ENCODE data around the gene DGKB.

DNA sequence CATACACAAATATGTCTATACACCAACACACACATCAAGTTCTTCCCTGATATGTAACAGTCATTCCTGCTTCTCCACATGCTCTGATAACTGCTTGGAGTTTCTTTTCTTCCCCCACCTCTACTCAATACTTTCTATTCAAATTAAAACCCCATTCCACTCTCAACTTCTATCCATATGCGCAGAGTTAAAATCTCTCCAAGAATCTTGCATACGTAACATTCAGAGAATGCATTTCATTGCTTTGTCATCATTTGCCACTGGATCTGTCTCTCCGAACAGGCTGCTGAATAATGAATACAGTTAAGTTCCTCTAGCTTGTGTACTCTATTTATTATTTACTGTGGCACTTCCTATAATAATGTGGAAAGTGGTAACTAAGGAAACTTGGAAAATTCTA is 68.8 kb downstream of the DGKB start:
- TF ChIP-seq, protein P1, sequence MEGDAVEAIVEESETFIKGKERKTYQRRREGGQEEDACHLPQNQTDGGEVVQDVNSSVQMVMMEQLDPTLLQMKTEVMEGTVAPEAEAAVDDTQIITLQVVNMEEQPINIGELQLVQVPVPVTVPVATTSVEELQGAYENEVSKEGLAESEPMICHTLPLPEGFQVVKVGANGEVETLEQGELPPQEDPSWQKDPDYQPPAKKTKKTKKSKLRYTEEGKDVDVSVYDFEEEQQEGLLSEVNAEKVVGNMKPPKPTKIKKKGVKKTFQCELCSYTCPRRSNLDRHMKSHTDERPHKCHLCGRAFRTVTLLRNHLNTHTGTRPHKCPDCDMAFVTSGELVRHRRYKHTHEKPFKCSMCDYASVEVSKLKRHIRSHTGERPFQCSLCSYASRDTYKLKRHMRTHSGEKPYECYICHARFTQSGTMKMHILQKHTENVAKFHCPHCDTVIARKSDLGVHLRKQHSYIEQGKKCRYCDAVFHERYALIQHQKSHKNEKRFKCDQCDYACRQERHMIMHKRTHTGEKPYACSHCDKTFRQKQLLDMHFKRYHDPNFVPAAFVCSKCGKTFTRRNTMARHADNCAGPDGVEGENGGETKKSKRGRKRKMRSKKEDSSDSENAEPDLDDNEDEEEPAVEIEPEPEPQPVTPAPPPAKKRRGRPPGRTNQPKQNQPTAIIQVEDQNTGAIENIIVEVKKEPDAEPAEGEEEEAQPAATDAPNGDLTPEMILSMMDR (conservative IDR thresholded peaks at IDR 0.05 in 1 of 2, IDR thresholded peaks at IDR 0.05 in 1 of 2; ENCODE audit: extremely low read depth in 1 of 2, insufficient read depth in 1 of 2, low read depth in 1 of 2, low read length in 2 of 2) = no peak
- no peak for TF ChIP-seq EZH2 (IDR thresholded peaks at IDR 0.05; ENCODE audit: borderline replicate concordance, low read length)

All from mammary epithelial cell (primary cell).